ENCODE data around the gene PCYT1A. TPM values are rescaled to one million over a fixed set of nuclear protein-coding genes. Genes with fewer than 3 reads are reported as not detected.
A peak's percentile ranks its signal among the peaks of the same experiment; 100 is the strongest.

The PCYT1A gene
- total and polyA plus RNA-seq, 2 of the 13 experiments (the other 11 are each of a cell fraction or from before 2014, with no cell fraction given): 26.4 to 45.3 TPM

DNA sequence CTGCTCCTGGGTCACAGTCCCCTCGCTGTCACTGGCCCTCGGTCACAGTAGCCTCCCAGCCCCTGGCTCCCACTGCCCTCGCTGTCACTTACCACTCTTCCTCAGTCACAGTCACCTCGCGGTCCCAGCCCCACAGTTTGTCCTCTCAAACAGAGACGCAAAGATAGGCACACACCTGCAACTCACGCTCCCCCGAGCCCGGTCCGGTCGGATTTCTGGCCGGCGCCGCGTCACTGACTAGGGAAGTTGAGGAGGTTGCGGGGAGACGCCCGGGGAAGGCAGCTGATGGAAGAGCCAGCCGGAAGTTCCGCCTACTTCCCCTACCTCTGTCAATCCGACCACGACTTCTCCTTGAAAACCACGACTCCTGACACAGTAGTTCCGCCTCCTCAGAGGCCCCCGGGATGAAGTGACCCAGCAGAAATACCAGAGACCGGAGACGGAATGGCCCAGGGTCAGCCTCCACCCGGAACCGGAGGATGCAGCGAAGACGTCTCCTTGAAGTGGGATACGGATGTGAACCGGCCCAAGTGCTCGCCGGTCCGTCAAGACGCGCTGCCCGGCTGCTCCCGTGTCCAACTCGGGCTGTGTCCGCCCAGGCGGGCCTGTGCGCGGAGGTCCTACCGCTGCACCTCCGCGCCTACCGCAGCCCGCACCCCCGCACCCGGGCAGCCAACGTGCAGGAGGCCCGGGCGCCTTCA, at the start of gene PCYT1A (continued):
- TF ChIP-seq, protein P1, sequence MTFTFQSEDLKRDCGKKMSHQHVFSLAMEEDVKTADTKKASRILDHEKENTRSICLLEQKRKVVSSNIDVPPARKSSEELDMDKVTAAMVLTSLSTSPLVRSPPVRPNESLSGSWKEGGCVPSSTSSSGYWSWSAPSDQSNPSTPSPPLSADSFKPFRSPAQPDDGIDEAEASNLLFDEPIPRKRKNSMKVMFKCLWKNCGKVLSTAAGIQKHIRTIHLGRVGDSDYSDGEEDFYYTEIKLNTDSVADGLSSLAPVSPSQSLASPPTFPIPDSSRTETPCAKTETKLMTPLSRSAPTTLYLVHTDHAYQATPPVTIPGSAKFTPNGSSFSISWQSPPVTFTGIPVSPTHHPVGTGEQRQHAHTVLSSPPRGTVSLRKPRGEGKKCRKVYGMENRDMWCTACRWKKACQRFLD (CRISPR knock-in tag; IDR thresholded peaks at IDR 0.05; ENCODE audit: borderline replicate concordance): 0 out of 2 replicates have a peak, but pooled peaks have one; percentile 28
- no peak; the same call in 1 of the 2 replicates for TF ChIP-seq ZNF724P (CRISPR knock-in tag; IDR thresholded peaks at IDR 0.05; ENCODE audit: borderline replicate concordance)
- no peak for TF ChIP-seq ZNF224 (CRISPR knock-in tag; IDR thresholded peaks at IDR 0.05)
- no peak for TF ChIP-seq ZBTB42 (CRISPR knock-in tag; IDR thresholded peaks at IDR 0.05)
- TF ChIP-seq GABPA (IDR thresholded peaks at IDR 0.05; ENCODE audit: low read depth, low read length): peak; percentile 90
- TF ChIP-seq GABPA (CRISPR knock-in tag; IDR thresholded peaks at IDR 0.05; ENCODE audit: low read depth): peak; percentile 98
- TF ChIP-seq MAFF (IDR thresholded peaks at IDR 0.05; ENCODE audit: low read depth, low read length): 0 out of 2 replicates have a peak, but pooled peaks have one; percentile 26
- TF ChIP-seq ZNF10 (CRISPR knock-in tag; IDR thresholded peaks at IDR 0.05; ENCODE audit: borderline replicate concordance, low read depth): no peak
- no peak for TF ChIP-seq ZNF180 (CRISPR knock-in tag; IDR thresholded peaks at IDR 0.05; ENCODE audit: borderline replicate concordance, low read depth)
- TF ChIP-seq, protein P2, sequence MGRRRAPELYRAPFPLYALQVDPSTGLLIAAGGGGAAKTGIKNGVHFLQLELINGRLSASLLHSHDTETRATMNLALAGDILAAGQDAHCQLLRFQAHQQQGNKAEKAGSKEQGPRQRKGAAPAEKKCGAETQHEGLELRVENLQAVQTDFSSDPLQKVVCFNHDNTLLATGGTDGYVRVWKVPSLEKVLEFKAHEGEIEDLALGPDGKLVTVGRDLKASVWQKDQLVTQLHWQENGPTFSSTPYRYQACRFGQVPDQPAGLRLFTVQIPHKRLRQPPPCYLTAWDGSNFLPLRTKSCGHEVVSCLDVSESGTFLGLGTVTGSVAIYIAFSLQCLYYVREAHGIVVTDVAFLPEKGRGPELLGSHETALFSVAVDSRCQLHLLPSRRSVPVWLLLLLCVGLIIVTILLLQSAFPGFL (CRISPR knock-in tag; IDR thresholded peaks at IDR 0.05): no peak
- TF ChIP-seq ZFY (CRISPR knock-in tag; IDR thresholded peaks at IDR 0.05): peak; percentile 98
- 0 out of 2 replicates have a peak, but pooled peaks have one; percentile 56 for TF ChIP-seq MXD4 (CRISPR knock-in tag; IDR thresholded peaks at IDR 0.05)
- no peak for TF ChIP-seq TRIM24 (CRISPR knock-in tag; IDR thresholded peaks at IDR 0.05)
- peak; percentile 73 for TF ChIP-seq ERF (CRISPR knock-in tag; IDR thresholded peaks at IDR 0.05)
- TF ChIP-seq NCOR1 (IDR thresholded peaks at IDR 0.05; ENCODE audit: borderline replicate concordance, low read length): no peak; the same call in 1 of the 2 replicates
- TF ChIP-seq PRMT3 (CRISPR knock-in tag; IDR thresholded peaks at IDR 0.05; ENCODE audit: borderline replicate concordance, low read depth): no peak
- TF ChIP-seq, protein P3, sequence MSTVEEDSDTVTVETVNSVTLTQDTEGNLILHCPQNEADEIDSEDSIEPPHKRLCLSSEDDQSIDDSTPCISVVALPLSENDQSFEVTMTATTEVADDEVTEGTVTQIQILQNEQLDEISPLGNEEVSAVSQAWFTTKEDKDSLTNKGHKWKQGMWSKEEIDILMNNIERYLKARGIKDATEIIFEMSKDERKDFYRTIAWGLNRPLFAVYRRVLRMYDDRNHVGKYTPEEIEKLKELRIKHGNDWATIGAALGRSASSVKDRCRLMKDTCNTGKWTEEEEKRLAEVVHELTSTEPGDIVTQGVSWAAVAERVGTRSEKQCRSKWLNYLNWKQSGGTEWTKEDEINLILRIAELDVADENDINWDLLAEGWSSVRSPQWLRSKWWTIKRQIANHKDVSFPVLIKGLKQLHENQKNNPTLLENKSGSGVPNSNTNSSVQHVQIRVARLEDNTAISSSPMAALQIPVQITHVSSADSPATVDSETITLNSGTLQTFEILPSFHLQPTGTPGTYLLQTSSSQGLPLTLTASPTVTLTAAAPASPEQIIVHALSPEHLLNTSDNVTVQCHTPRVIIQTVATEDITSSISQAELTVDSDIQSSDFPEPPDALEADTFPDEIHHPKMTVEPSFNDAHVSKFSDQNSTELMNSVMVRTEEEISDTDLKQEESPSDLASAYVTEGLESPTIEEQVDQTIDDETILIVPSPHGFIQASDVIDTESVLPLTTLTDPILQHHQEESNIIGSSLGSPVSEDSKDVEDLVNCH (CRISPR knock-in tag; IDR thresholded peaks at IDR 0.05): no peak
- 0 out of 2 replicates have a peak, but pooled peaks have one; percentile 15 for TF ChIP-seq ZSCAN20 (CRISPR knock-in tag; IDR thresholded peaks at IDR 0.05; ENCODE audit: borderline replicate concordance)
- TF ChIP-seq EHMT2 (IDR thresholded peaks at IDR 0.05; ENCODE audit: borderline replicate concordance, low read depth, low read length): no peak
- TF ChIP-seq, protein P4, sequence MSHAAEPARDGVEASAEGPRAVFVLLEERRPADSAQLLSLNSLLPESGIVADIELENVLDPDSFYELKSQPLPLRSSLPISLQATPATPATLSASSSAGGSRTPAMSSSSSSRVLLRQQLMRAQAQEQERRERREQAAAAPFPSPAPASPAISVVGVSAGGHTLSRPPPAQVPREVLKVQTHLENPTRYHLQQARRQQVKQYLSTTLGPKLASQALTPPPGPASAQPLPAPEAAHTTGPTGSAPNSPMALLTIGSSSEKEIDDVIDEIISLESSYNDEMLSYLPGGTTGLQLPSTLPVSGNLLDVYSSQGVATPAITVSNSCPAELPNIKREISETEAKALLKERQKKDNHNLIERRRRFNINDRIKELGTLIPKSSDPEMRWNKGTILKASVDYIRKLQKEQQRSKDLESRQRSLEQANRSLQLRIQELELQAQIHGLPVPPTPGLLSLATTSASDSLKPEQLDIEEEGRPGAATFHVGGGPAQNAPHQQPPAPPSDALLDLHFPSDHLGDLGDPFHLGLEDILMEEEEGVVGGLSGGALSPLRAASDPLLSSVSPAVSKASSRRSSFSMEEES (CRISPR knock-in tag; IDR thresholded peaks at IDR 0.05): peak; percentile 76
- TF ChIP-seq, protein P5, sequence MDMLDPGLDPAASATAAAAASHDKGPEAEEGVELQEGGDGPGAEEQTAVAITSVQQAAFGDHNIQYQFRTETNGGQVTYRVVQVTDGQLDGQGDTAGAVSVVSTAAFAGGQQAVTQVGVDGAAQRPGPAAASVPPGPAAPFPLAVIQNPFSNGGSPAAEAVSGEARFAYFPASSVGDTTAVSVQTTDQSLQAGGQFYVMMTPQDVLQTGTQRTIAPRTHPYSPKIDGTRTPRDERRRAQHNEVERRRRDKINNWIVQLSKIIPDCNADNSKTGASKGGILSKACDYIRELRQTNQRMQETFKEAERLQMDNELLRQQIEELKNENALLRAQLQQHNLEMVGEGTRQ (IDR thresholded peaks at IDR 0.05; ENCODE audit: low read depth, low read length): no peak
- TF ChIP-seq, protein P5 (CRISPR knock-in tag; IDR thresholded peaks at IDR 0.05; ENCODE audit: borderline replicate concordance): no peak
